ENCODE measurements around the gene SIK1.
"Not testable (repeated sequence)": the region's sequence is repeated elsewhere in the genome, so short reads cannot be mapped to it uniquely, and the experiment has no call there.

The SIK1 gene

GRCh38 chr21:43426404-43427241 lies at the start of gene SIK1:
TSS of gene SIK1 (minus strand) at chr21:43427131. CDS start at chr21:43426178, 953 bp downstream.
- not testable (repeated sequence) for FAIRE-seq; DNase-seq (ENCODE audit: insufficient read length, low spot score)

DNA sequence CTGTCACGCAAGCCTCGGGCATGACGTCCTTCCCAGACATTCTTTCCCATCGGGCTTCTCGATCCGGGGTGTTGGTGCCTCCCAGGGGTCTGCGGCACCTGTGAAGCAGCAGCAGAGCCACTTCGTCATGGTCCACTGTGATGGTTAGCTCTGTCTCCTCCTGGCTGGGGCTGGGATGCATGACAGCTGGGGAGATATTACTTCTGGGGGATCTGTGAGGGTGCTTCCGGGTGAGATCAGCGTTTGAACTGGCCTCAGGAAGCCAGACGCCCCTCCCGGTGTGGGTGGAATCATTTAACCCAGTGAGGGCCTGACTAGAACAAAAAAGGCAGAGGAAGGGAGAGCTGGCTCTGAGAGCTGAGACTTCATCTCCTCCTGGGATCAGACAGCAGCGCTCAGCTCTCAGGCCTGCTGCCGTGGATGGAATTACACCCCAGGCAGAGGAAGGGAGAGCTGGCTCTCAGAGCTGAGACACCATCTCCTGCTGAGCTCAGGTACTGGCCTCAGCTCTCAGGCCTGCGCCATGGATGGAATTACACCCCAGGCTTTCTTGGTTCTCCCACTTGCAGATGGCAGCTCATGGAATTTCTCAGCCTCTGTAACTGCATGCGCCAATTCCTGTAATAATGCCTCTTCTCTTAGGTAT lies 44.8 kb upstream of the SIK1 start:
- not testable (repeated sequence) for DNase-seq (ENCODE audit: insufficient read length, low spot score)

DNA sequence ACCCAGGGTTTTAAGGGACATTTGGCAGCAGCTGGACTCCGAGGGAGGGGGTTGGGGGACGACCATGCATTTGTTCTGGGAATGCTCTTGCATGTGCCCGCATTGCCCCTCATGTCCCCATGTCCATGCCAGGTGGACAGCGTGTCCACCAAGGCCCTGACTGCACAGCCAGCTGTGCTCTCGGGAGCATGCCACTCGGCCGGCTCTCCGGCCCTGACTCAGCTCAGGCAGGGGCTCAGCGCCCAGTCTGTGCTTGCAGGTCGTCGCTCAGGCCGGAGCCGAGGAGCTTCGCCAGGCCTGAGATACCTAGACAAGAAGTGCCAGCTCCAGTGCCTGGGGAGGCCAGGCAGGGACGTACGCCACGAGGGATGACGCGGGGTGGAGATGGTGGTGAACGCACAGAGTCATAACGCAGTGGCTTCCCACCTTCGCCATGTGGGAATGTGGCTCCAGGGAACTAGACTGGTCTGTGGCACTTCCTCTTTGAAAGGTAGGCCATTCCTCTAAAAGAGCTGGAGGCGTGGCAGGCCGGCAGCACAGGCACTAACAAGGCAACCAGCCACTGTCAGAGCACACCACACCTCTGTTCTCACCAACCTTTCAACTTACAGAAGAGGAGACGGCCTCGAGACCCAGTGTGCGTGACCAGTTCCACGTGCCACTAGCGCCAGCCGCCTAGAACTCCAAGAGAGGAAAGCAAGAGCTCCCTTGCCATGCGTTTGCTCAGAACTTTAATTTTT lies 43.0 kb upstream of the SIK1 start:
- FAIRE-seq; DNase-seq (ENCODE audit: insufficient read length, low spot score): not testable (repeated sequence)

More for the DNA sequence above, 44.8 kb upstream of the SIK1 start:
- not testable (repeated sequence) for FAIRE-seq

GRCh38 chr21:43467785-43468184 lies 40.9 kb upstream of the SIK1 start:
- FAIRE-seq (no peak), DNase-seq (ENCODE audit: insufficient read length, low spot score) (no peak)
- TF ChIP-seq, protein P1, sequence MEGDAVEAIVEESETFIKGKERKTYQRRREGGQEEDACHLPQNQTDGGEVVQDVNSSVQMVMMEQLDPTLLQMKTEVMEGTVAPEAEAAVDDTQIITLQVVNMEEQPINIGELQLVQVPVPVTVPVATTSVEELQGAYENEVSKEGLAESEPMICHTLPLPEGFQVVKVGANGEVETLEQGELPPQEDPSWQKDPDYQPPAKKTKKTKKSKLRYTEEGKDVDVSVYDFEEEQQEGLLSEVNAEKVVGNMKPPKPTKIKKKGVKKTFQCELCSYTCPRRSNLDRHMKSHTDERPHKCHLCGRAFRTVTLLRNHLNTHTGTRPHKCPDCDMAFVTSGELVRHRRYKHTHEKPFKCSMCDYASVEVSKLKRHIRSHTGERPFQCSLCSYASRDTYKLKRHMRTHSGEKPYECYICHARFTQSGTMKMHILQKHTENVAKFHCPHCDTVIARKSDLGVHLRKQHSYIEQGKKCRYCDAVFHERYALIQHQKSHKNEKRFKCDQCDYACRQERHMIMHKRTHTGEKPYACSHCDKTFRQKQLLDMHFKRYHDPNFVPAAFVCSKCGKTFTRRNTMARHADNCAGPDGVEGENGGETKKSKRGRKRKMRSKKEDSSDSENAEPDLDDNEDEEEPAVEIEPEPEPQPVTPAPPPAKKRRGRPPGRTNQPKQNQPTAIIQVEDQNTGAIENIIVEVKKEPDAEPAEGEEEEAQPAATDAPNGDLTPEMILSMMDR (IDR thresholded peaks at IDR 0.05; ENCODE audit: insufficient read depth, missing control alignments): no peak

- FAIRE-seq: not testable (repeated sequence)
Observed at GRCh38 chr21:43465159-43465558, 38.2 kb upstream of the SIK1 start.

DNA sequence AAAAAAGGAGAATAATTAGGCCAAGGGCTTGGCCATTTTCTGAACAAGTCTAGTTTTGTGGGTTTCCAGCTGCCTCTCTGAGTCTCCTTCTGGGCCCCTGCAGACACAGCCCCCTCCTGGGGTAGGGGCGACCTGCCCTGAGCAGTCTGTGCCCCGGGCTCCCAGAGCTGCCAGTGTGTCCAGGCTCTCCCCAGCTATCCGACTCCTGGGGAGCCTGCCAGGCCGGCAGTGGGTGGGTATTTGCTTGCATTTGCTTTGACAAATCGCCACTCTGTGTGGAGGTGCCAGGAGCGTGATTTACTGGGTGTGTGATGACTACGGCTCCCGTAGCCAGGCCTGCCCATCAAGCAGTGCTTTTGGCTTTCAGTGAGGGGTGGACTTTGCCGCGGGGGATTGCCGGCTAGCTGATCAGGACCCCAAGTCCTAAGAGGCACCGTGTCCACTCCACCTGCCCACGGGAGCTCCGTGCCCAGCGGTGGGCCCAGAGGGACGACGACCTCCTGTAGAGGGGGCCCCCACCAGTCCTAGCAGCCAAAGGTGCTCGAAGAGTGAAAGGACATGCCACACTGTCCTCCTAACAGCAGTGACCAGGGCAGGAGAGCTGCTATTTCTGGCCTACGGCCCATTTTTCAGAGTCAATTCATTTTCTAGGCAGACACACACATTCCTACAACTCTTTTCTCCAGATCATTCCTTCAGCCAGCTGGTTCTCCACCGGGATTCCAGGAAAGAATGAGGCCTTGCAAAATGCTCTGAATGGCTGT lies 36.7 kb upstream of the SIK1 start:
- not testable (repeated sequence) for DNase-seq (ENCODE audit: insufficient read length, low spot score); FAIRE-seq

More at GRCh38 chr21:43465159-43465558, 38.2 kb upstream of the SIK1 start:
- DNase-seq (ENCODE audit: insufficient read length, low spot score): not testable (repeated sequence)

DNA sequence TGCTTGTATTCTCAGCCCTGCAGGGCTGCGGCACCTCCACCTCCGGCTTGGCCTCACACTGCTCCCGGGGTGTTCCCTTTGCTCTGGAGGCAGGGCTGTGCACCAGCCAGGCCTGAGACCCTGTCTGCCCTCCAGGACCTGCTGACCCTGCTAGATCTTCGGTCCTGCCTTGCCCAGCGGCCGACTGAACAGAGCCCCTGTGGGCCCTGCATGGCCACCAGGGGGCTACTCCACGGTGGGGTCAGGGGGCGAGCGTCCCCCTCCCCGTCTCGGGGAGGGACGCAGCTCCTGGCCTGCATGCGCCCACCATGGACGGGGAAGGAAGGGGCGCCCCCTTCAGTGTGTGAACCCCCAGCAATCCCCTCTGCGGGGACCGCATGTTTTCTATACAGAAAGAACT lies 36.0 kb upstream of the SIK1 start:
- DNase-seq (ENCODE audit: insufficient read length, low spot score); FAIRE-seq: not testable (repeated sequence)

GRCh38 chr21:43460475-43460874 lies 33.5 kb upstream of the SIK1 start:
- DNase-seq (ENCODE audit: insufficient read length, low spot score); FAIRE-seq: not testable (repeated sequence)

DNA sequence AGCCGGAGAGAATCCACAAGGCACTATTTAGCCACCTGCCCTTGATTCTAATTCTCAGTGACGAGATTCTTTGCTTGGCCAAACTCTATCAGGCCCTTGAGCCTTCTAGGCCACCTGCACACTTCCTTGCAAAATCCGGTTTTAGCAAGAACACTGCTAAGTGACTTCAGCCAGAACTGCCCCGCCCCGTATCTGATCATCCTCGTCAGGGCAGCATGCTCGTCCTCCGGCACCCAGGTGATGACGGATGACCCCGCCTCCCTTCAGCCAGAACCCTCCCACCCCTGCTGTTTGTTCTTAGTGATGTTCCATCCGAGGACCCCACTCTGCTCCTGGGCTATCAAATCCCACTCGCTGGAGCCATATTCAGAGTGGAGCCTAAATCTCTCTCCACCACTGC lies 32.1 kb upstream of the SIK1 start:
- DNase-seq (ENCODE audit: insufficient read length, low spot score); FAIRE-seq: not testable (repeated sequence)

GRCh38 chr21:43456616-43457314 lies 29.8 kb upstream of the SIK1 start:
- DNase-seq (ENCODE audit: insufficient read length, low spot score); FAIRE-seq: not testable (repeated sequence)

DNA sequence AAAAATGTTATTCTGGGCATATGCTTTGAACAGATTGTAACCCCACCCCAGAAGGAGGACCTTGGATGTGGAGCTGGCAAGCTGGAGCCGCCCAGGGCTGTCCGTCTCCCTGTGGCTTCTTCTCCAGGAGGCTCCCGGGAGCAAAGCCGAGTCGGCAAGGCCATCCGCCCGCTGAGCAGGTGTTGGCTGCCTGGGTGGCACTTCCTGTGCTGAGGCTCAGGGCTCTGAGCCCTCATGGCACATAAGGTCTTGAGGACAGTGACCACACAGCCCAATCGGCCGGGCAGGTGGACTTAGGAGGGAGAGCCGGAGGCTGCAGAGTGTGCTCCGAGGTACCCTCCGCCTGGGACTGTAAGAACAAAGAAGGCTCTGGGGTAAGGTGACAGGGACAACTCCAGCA lies 28.8 kb upstream of the SIK1 start:
- not testable (repeated sequence) for DNase-seq (ENCODE audit: insufficient read length, low spot score); FAIRE-seq

DNA sequence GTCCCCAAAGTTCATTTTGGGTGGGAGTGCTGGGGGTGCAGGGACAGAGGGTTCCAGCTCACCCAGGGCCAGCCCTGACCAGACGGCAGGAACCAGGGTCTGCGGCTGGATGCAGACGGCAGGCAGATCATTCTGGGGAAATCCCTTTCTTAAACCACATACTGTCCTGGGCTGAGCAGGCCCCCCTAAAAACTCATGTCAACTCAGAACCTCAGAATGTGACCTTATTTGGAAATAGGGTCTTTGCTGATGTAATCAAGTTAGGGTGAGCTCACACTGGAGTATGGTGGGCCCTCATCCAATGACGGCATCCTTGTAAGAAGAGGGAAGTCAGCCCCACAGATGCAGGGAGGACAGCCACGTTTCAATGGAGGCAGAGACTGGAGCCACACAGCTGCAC lies 27.2 kb upstream of the SIK1 start:
- DNase-seq (ENCODE audit: insufficient read length, low spot score): not testable (repeated sequence)

DNA sequence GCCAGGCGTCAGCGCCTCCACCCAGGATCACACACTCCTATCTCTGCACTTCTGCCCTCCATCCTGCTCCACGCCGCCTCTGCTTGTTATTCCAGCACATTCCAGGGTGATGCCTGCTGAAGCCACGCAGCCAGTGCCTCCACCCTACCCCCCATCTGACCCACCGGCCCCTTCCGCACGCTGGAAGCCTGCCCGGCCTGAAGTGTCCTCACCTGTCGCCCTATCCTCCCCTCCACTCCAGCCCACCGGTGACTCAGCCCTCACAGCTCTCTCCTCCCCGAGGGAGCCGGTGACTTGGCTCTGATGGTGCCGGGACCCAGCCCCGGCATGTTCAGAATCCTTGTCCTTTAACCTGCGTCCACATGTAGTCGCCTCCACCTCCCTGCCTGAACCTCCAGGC lies 24.9 kb upstream of the SIK1 start:
- FAIRE-seq; DNase-seq (ENCODE audit: insufficient read length, low spot score): not testable (repeated sequence)

More for the DNA sequence above, 27.2 kb upstream of the SIK1 start:
- FAIRE-seq: not testable (repeated sequence)

- not testable (repeated sequence) for DNase-seq (ENCODE audit: insufficient read length, low spot score); FAIRE-seq
Observed at GRCh38 chr21:43450287-43450686, 23.4 kb upstream of the SIK1 start.

DNA sequence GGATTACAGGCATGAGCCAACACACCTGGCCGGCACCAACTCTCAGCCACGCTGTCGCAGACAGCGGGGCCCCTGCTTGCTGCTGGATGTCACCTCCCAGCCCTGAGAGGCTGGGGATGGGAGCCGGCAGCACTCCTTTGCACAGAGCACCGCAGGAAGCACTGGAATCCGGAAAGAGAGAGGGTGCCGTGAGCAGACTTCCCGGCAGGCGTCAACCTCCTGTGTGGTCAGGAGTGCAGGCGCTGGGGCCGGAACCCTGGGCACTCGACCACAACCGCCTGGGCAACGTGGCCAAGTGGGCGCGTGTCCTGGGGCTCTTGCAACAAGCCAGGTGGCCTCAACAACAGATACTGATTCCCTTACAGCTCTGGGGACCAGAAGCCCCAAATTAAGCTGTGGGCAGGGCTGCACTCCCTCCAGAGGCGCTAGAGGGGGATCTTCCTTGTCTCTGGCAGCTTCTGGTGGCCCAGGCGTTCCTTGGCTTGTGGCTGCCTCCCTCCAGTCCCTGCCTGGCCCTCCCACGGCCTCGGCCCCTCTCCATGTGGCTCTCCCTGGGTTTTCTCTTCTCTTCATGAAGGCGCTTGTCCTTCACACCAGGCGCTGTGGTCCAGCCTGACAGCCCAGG lies 20.5 kb upstream of the SIK1 start:
- not testable (repeated sequence) for FAIRE-seq

DNA sequence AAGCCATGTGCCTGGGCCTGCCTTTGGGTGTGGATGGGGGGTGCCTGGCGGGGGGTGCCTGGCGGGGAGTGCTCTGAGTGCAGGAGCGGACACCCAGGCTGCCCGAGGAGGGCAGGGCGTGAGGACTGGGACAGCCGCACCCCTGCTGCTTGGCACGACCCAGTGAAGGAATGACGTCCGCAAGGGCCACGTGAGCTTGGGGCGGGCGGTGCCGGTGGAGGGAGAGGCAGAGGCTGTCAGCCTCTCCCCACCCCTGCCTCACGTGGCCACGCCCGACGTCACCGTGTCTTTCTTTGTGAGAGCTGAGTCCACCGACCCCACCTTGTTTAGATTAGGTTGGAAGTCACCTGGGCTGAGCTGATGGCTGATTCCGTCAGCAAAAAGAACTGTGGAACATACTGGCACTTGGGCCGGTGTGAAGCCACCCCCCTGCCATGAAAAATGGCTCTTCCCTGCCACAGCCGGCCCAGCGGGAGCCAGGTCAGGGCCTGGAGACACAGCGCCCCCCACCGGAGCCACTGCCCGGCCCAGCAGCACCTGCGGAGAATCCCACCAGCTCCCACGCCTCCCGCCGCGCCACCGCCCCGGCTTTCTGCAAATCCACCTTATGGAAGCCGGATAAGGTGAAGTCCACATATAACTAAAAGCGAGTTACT lies 19.5 kb upstream of the SIK1 start:
- not testable (repeated sequence) for FAIRE-seq

More for the DNA sequence above, 20.5 kb upstream of the SIK1 start:
- not testable (repeated sequence) for DNase-seq (ENCODE audit: insufficient read length, low spot score)

More for the DNA sequence above, 19.5 kb upstream of the SIK1 start:
- DNase-seq (ENCODE audit: insufficient read length, low spot score): not testable (repeated sequence)

Measured in D721Med (cell line).